Naive thymus-derived CD4-positive, alpha-beta T cell (primary cell): ENCODE results near the gene GPSM3. TPM values are rescaled to one million over a fixed set of nuclear protein-coding genes. Genes with fewer than 3 reads are reported as not detected.

ENCODE experiments used
- ATAC-seq: fragments of 150-1000 bp; cut with Tn5 transposase; 2 replicates; pipeline ENCODE4 v1.10.0; 2021; ENCODE audit warnings: mild to moderate bottlenecking, moderate library complexity
- CTCF ChIA-PET: fragments of 350-600 bp; sonication (Branson Sonifier 250); formaldehyde crosslinking; loops from one replicate; lab custom pipeline; 2021; ENCODE audit warnings: antibody characterized with exemption; lab: Charles Lee
- POLR2A ChIA-PET: fragments of 350-600 bp; sonication (Branson Sonifier 250); formaldehyde crosslinking; loops from one replicate; lab custom pipeline; 2021; ENCODE audit warnings: antibody characterized with exemption, inconsistent platforms; lab: Charles Lee
- DNase-seq, 9 donors: peaks; one replicate each; pipeline versions ENCODE4 v3.0.0 to v3.0.0-alpha.2; 2020 to 2022; ENCODE audit warnings: mixed read lengths in 1 of 9
- H3K27ac ChIP-seq: one replicate; pipeline ENCODE4 v1.7.0; 2013; ENCODE audit warnings: mild to moderate bottlenecking, low read depth, low read length, moderate library complexity
- H3K27me3 ChIP-seq, 2 donors: one replicate each; pipeline ENCODE4 v1.7.0; 2013; ENCODE audit warnings: low read length in 2 of 2, mild to moderate bottlenecking in 2 of 2, moderate library complexity in 2 of 2; ENCODE audit not compliant: control insufficient read depth in 2 of 2, insufficient read depth in 2 of 2
- H3K36me3 ChIP-seq, 3 experiments: 1 replicate in 2 of 3; 2 replicates in 1 of 3; pipeline ENCODE4 v1.7.0; 2013; ENCODE audit warnings: low read length in 3 of 3, mild to moderate bottlenecking in 3 of 3, moderate library complexity in 1 of 3; ENCODE audit not compliant: insufficient read depth in 3 of 3, control insufficient read depth in 2 of 3
- H3K4me1 ChIP-seq, 2 donors: one replicate each; pipeline ENCODE4 v1.7.0; 2013; ENCODE audit warnings: low read length in 2 of 2, mild to moderate bottlenecking in 2 of 2, moderate library complexity in 1 of 2; ENCODE audit not compliant: control insufficient read depth in 2 of 2, insufficient read depth in 2 of 2
- H3K4me3 ChIP-seq: 2 replicates; pipeline ENCODE4 v1.7.0; 2013; ENCODE audit warnings: mild to moderate bottlenecking, low read length
- H3K9me3 ChIP-seq, 3 experiments: 1 replicate in 2 of 3; 2 replicates in 1 of 3; pipeline ENCODE4 v1.7.0; 2013; ENCODE audit warnings: low read length in 3 of 3; ENCODE audit not compliant: control insufficient read depth in 2 of 3
- H3K27ac Mint-ChIP-seq, 9 donors: one replicate each; pipeline ENCODE4 v1.8.0; 2020 to 2022; ENCODE audit warnings: mixed read lengths in 9 of 9, mild to moderate bottlenecking in 8 of 9, moderate library complexity in 5 of 9, inconsistent platforms in 2 of 9
- H3K27me3 Mint-ChIP-seq, 5 donors: one replicate each; pipeline ENCODE4 v1.8.0; 2021 to 2022; ENCODE audit warnings: mixed read lengths in 5 of 5, mild to moderate bottlenecking in 1 of 5
- H3K36me3 Mint-ChIP-seq, 5 donors: one replicate each; pipeline ENCODE4 v1.8.0; 2020 to 2022; ENCODE audit warnings: mixed read lengths in 5 of 5, mild to moderate bottlenecking in 3 of 5, inconsistent platforms in 1 of 5
- H3K4me1 Mint-ChIP-seq, 7 donors: one replicate each; pipeline ENCODE4 v1.8.0; 2020 to 2022; ENCODE audit warnings: mixed read lengths in 7 of 7, mild to moderate bottlenecking in 3 of 7, inconsistent platforms in 1 of 7
- H3K4me3 Mint-ChIP-seq, 10 donors: one replicate each; pipeline ENCODE4 v1.8.0; 2020 to 2022; ENCODE audit warnings: mild to moderate bottlenecking in 10 of 10, mixed read lengths in 10 of 10, moderate library complexity in 6 of 10, inconsistent platforms in 2 of 10
- H3K9me3 Mint-ChIP-seq, 11 donors: one replicate each; pipeline ENCODE4 v1.8.0; 2020 to 2022; ENCODE audit warnings: mixed read lengths in 11 of 11, mild to moderate bottlenecking in 4 of 11, inconsistent platforms in 1 of 11, moderate library complexity in 1 of 11
- intact Hi-C, 2 donors: fragments of 100-400 bp; cut with micrococcal nuclease; formaldehyde crosslinking; loops; one replicate each; pipeline ENCODE4 v1.15.1; 2023
- polyA plus RNA-seq, 2 donors: library from polyadenylated mRNA; unstranded; fragments of 300-500 nt; fragmentation: Illumina TruSeq; gene quantifications; one replicate each; pipeline ENCODE4 v1.2.3, GENCODE V29; 2021
- total RNA-seq, 6 experiments: library from RNA in 5 of 6; stranded (reverse) in 5 of 6; gene quantifications; 1 replicate in 5 of 6; 2 replicates in 1 of 6; pipeline ENCODE4 v1.2.3 and lab custom pipeline; 2021 to 2026

The GPSM3 gene
- total and polyA plus RNA-seq, 7 experiments from 2014 or later = 148 to 325 (median 271) TPM

DNA sequence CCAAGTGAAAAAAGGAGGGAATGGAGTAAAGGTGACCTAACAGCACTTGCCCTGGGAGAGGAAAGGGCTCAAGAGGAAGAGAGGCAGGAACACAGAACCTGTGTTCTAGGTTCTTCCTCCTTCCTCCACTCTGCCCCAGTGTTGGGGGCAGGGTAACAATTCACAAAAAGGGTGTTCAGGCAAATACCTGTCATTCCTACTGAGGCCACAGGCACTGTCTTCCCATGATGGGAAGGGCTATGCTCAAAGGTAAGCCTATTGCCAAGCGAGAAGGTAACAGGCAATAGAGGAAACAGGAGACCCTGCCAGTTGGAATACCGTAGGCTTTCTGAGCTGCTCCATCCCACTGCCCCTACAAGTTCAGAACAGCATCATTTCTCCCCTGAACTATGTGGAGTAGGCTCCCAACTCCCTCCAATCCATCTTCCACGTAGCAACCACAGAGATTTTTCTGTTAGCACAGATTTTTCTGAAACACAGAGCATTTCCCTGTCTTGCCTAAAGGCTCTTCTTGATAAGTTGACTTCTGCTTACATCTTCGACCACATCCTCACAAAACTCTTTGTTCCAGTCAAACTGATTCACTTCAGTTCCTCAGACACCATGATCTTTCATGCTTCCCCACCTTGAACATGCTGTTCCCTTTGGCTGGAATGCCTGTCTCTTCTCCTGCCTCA, 19.3 kb downstream of the GPSM3 start:
- Histone ChIP-seq H3K9me3 (no peaks in the 10 kb centered on the region), H3K4me1 (peaks cover 21 to 42% of the 10 kb centered on the region in 2 donors), H3K27me3 (no peaks in the 10 kb centered on the region), H3K4me3 (no peak overlapping the region), H3K27ac (peak overlapping the region; percentile 37), H3K36me3 (peaks cover 0 to 32% (median 15%) of the 10 kb centered on the region in 3 experiments)
- ChIA-PET POLR2A (interaction anchor here (1.3 to 1.8 kb wide), 2 partner anchors 15 to 20 kb away, joined by 4 to 10 read pairs; partner anchors contain the start of gene GPSM3), CTCF (no interaction called here)
- Mint-ChIP-seq H3K9me3 (peaks cover 0 to 3% (median 0%) of the 10 kb centered on the region in 11 donors), H3K27ac (peak overlapping the region; percentile 7 to 88 (median 66)), H3K4me3 (peak overlapping the region; percentile 17 to 97 (median 58)), H3K27me3 (no peaks in the 10 kb centered on the region), H3K4me1 (peaks cover 41 to 63% (median 58%) of the 10 kb centered on the region in 7 donors), H3K36me3 (peaks cover 5 to 25% (median 11%) of the 10 kb centered on the region in 5 donors)
- intact Hi-C loops = no loop called here
- DNase-seq = peak in 3 of 9 donors; percentile 43 to 51 (median 45)
- no peak for ATAC-seq

DNA sequence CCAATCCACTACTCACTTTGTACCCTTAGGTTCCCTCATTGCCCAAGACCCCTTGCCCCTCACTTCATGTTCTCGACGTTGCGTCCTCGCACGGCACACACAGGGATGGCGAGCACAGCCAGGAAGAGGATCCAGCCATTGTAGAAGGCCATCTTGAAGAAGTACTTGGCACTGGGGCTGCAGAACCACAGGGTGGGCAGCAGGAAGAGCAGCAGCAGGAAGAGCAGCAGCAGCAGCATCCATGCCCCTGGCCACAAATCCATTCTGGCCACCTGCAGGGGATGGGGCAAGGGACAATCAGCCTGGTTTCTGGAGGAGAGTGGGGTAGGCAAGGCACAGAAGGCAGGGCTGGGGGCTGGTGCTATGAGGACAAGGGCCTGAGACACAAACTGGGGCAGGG, 21.2 kb downstream of the GPSM3 start:
- Histone ChIP-seq H3K27ac (no peak overlapping the region), H3K4me3 (no peak overlapping the region), H3K27me3 (no peaks in the 10 kb centered on the region), H3K9me3 (no peaks in the 10 kb centered on the region), H3K4me1 (peaks cover 10 to 33% of the 10 kb centered on the region in 2 donors), H3K36me3 (peaks cover 0 to 52% (median 15%) of the 10 kb centered on the region in 3 experiments)
- peaks cover 5 to 32% (median 18%) of the 10 kb centered on the region in 5 donors for H3K36me3 Mint-ChIP-seq
- ChIA-PET CTCF (no interaction called here), POLR2A (interaction anchor here (0.8 kb wide), 1 partner anchor 21 kb away, joined by 3 read pairs; the partner anchor contains the start of gene GPSM3)
- H3K4me3 Mint-ChIP-seq = peak overlapping the region in 1 of 10 donors; percentile 23
- no peaks in the 10 kb centered on the region for H3K27me3 Mint-ChIP-seq
- intact Hi-C loops = no loop called here
- H3K4me1 Mint-ChIP-seq = peaks cover 30 to 50% (median 44%) of the 10 kb centered on the region in 7 donors
- peaks cover 0 to under 1% (median 0%) of the 10 kb centered on the region in 11 donors for H3K9me3 Mint-ChIP-seq
- ATAC-seq (no peak), DNase-seq (no peak)
- H3K27ac Mint-ChIP-seq = peak overlapping the region in 5 of 9 donors; percentile 25 to 77 (median 52)

DNA sequence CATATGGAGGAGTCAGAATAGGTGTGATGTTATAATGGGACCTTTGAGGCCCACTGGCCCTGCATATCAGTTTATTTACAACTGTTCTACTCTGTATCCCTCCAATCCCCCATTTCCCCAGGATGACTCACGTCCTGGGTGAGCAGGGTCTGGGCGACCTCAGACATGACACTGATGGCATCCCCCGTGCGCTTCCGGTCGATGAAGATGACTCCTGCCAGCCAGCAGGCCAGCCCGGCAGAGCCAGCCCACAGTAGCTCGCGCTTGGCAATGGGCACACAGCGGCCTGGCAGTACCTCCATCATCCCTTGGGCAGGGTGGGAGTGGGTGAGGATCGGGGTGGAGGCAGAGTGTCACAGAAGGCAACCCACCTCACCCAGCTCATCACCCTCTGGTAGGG, 22.1 kb downstream of the GPSM3 start:
- Histone ChIP-seq H3K4me3 (no peak overlapping the region), H3K36me3 (peaks cover 0 to 59% (median 15%) of the 10 kb centered on the region in 3 experiments), H3K9me3 (no peaks in the 10 kb centered on the region), H3K27me3 (no peaks in the 10 kb centered on the region), H3K4me1 (peaks cover 4 to 29% of the 10 kb centered on the region in 2 donors), H3K27ac (no peak overlapping the region)
- CTCF ChIA-PET = no interaction called here
- Mint-ChIP-seq H3K4me3 (no peak overlapping the region), H3K27ac (peak overlapping the region in 3 of 9 donors; percentile 25 to 41 (median 28)), H3K9me3 (no peaks in the 10 kb centered on the region), H3K27me3 (no peaks in the 10 kb centered on the region), H3K36me3 (peaks cover 5 to 32% (median 18%) of the 10 kb centered on the region in 5 donors), H3K4me1 (peaks cover 25 to 46% (median 40%) of the 10 kb centered on the region in 7 donors)
- no peak for ATAC-seq
- no peak for DNase-seq
- POLR2A ChIA-PET = interaction anchor here (0.5 to 0.9 kb wide), 2 partner anchors 9 to 37 kb away, joined by 3 to 4 read pairs; no protein-coding TSS in a partner anchor
- intact Hi-C loops = no loop called here

DNA sequence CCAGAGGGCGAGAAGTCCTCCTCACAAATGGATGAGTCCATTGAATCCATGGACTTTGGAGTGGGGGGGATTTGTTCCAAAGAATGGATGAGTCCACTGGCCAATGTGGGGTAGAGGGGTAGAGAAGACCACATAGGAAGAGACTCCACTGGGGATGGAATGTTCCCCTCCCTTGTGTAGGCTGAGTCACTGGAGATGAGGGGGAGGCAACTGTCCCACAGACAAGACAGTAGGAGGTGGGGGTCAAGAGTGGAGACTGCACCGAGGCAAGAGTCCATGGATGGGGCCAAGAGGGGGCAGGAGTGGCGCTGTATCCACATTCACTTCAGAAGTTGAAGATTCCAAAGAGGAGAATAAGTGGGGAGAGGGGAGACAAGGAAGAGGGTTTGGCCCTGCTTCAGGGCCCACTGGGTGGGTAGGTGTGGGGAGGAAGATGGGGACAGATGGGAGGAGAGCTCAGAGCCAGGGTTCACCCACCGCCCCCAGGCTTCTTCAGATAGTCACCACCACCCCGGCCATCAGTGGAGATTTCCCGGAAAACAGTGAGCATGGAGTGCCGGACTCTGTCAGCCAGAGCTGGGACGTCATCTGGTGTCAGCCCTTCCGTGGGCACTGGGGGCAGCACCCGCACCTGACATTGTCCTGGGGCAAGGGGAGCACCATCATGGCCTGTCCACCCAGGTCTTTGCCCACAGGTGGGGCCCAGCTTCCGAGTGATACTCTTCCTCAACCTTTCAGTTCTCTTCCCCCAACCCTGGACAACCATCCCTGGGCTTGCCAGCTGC, 23.4 kb downstream of the GPSM3 start:
- Histone ChIP-seq H3K4me1 (peaks cover 0 to 16% of the 10 kb centered on the region in 2 donors), H3K27ac (peak overlapping the region; percentile 7), H3K27me3 (no peaks in the 10 kb centered on the region), H3K4me3 (no peak overlapping the region), H3K9me3 (no peaks in the 10 kb centered on the region), H3K36me3 (peaks cover 0 to 59% (median 15%) of the 10 kb centered on the region in 3 experiments)
- ChIA-PET POLR2A (interaction anchor here (0.7 to 1.2 kb wide), 4 partner anchors 10 to 79 kb away, joined by 3 to 4 read pairs (median 3); no protein-coding TSS in a partner anchor), CTCF (interaction anchor here (1.1 kb wide), 1 partner anchor 26 kb away, joined by 3 read pairs; no protein-coding TSS in a partner anchor)
- Mint-ChIP-seq H3K27ac (peak overlapping the region in 4 of 9 donors; percentile 22 to 66 (median 42)), H3K36me3 (peaks cover 5 to 37% (median 15%) of the 10 kb centered on the region in 5 donors), H3K4me3 (no peak overlapping the region), H3K27me3 (no peaks in the 10 kb centered on the region), H3K9me3 (no peaks in the 10 kb centered on the region), H3K4me1 (peaks cover 21 to 34% (median 27%) of the 10 kb centered on the region in 7 donors)
- ATAC-seq (no peak), DNase-seq (no peak)
- intact Hi-C loops = no loop called here

DNA sequence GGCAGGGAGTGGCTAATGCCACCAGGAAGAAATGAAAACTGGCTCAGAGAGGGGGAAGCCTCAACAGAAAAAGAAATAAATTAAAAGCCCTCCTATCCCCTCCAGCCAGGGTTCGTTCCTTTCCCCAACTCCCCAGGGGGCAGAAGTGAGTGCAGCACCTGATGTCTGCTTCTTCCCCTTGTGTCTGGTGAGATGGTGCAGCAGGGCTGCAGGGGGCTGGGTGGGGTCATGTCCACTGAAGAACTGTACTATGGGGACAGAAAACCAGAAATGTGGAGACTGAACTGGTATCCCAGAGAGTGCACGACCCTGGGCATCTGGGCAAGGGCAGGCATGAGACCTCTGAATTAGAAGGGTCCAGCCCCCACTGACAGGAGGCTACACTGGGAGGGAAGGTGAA, 24.1 kb downstream of the GPSM3 start:
- Histone ChIP-seq H3K36me3 (peaks cover 0 to 59% (median 15%) of the 10 kb centered on the region in 3 experiments), H3K27me3 (no peaks in the 10 kb centered on the region), H3K9me3 (no peaks in the 10 kb centered on the region), H3K27ac (peak overlapping the region; percentile 7), H3K4me1 (peaks cover 0 to 9% of the 10 kb centered on the region in 2 donors), H3K4me3 (no peak overlapping the region)
- ChIA-PET CTCF (no interaction called here), POLR2A (interaction anchor here (0.8 to 1.2 kb wide), 2 partner anchors 10 to 79 kb away, joined by 3 read pairs; no protein-coding TSS in a partner anchor)
- peaks cover 14 to 28% (median 20%) of the 10 kb centered on the region in 7 donors for H3K4me1 Mint-ChIP-seq
- no peaks in the 10 kb centered on the region for H3K27me3 Mint-ChIP-seq
- no peak for DNase-seq
- H3K4me3 Mint-ChIP-seq = no peak overlapping the region
- intact Hi-C loops = no loop called here
- peaks cover 5 to 37% (median 15%) of the 10 kb centered on the region in 5 donors for H3K36me3 Mint-ChIP-seq
- H3K27ac Mint-ChIP-seq = peak overlapping the region in 3 of 9 donors; percentile 24 to 66 (median 38)
- no peak for ATAC-seq
- no peaks in the 10 kb centered on the region for H3K9me3 Mint-ChIP-seq

GRCh38 chr6:32167761-32168262, 24.6 kb downstream of the GPSM3 start:
- Histone ChIP-seq H3K9me3 (no peaks in the 10 kb centered on the region), H3K36me3 (peaks cover 0 to 62% (median 15%) of the 10 kb centered on the region in 3 experiments), H3K4me1 (peaks cover 0 to 4% of the 10 kb centered on the region in 2 donors), H3K27me3 (no peaks in the 10 kb centered on the region), H3K4me3 (no peak overlapping the region), H3K27ac (no peak overlapping the region)
- Mint-ChIP-seq H3K4me3 (no peak overlapping the region), H3K36me3 (peaks cover 5 to 37% (median 15%) of the 10 kb centered on the region in 5 donors), H3K4me1 (peaks cover 9 to 23% (median 15%) of the 10 kb centered on the region in 7 donors), H3K27me3 (no peaks in the 10 kb centered on the region), H3K9me3 (no peaks in the 10 kb centered on the region), H3K27ac (peak overlapping the region in 2 of 9 donors; percentile 26 to 67)
- intact Hi-C loops = no loop called here
- DNase-seq (no peak), ATAC-seq (no peak)
- ChIA-PET POLR2A (no interaction called here), CTCF (no interaction called here)
